ENCODE measurements around the gene DPP8. TPM values are rescaled to one million over a fixed set of nuclear protein-coding genes. Genes with fewer than 3 reads are reported as not detected.

The DPP8 gene
- total and polyA plus RNA-seq, 5 donors, result 9.1 to 35.3 (median 33.4) TPM

DNA sequence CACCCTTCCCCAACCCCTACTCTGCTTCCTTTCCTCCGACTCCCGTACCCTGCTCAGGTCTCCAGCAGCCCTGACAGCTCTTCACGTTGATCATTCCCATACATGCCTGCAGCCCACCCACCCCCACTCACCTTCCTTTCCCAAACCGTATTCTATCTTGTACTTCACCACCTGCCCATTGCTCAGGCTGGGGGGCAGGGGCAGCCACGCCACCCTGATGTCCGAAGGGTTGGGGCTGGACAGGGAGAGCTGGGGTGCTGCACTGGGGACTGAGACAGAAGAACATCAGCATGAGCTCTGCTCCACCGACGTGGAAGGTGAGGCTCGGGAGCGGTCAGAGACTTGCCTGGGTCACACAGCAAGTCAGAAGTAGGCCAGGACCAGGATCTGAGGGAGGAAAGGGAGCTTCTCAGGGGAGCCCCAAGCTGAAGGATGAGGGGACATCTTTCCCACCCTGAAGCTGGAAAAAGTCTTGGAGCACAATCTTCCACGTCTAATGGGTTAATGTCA, 123.2 kb downstream of the DPP8 start:
- Histone ChIP-seq H3K27me3 (ENCODE audit: control insufficient read depth, insufficient read depth) (no peaks in the 10 kb centered on the region), H3K27ac (ENCODE audit: low read length) (no peak overlapping the region), H3K4me1 (ENCODE audit: control insufficient read depth, insufficient read depth, low read length) (peaks cover 4% of the 10 kb centered on the region), H3K9me3 (ENCODE audit: control insufficient read depth, low read length) (no peaks in the 10 kb centered on the region), H3K4me3 (ENCODE audit: low read length) (no peak overlapping the region)
- intact Hi-C loops (cut with DNase I), result no loop called here
- 90% methylated on average over 11 of the region's 11 CpGs for WGBS
- ATAC-seq (no peak), DNase-seq (no peak)

DNA sequence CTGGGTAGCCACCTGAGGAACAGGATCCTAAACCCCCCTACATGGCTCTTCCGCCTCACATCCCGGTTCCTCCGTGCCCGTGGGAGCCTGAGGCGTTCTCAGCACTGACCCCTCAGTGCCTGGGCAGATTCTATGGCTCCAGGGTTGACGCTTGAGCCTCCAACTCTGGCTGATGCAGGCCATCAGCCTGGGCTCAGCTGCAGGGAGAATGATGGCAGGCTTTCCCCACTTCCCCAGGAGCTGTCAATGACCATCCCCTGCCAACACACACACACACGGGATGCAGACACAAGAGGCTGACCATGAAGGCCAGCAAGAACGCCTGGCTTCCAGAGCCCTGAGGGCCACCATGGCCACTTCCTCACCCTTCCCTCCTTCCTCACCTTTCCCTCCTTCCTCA, 123.9 kb downstream of the DPP8 start:
- H3K27ac ChIP-seq (ENCODE audit: low read length), result no peak overlapping the region
- H3K27me3 ChIP-seq (ENCODE audit: control insufficient read depth, insufficient read depth), result no peaks in the 10 kb centered on the region
- peaks cover 4% of the 10 kb centered on the region for H3K4me1 ChIP-seq (ENCODE audit: control insufficient read depth, insufficient read depth, low read length)
- ATAC-seq (no peak), DNase-seq (no peak)
- no peak overlapping the region for H3K4me3 ChIP-seq (ENCODE audit: low read length)
- intact Hi-C loops (cut with DNase I), result no loop called here
- WGBS, result 83% methylated on average over 8 of the region's 8 CpGs
- H3K9me3 ChIP-seq (ENCODE audit: control insufficient read depth, low read length), result no peaks in the 10 kb centered on the region

DNA sequence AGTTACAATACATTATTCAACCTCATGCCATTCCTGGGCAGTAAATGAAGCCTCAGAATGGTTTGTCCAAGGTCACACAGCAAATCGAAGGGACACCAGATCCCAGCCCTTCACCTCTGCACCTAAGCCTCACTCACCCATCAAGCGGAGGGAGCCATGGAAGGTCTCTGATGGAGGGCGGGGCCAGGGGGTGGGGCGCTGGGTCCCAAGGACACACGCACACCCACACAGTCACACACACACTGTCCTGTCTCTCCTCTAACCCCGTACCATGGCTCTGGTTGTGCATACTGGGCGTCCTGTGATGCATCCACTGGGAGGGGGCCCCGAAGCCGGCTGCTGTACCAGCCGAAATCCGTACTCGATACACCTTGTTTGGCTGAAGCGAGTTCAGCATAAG, 124.4 kb downstream of the DPP8 start:
- no peak overlapping the region for H3K27ac ChIP-seq (ENCODE audit: low read length)
- DNase-seq, result no peak
- H3K4me1 ChIP-seq (ENCODE audit: control insufficient read depth, insufficient read depth, low read length), result peaks cover 4% of the 10 kb centered on the region
- intact Hi-C loops (cut with DNase I), result no loop called here
- H3K4me3 ChIP-seq (ENCODE audit: low read length), result no peak overlapping the region
- H3K27me3 ChIP-seq (ENCODE audit: control insufficient read depth, insufficient read depth), result no peaks in the 10 kb centered on the region
- no peaks in the 10 kb centered on the region for H3K9me3 ChIP-seq (ENCODE audit: control insufficient read depth, low read length)
- WGBS, result 90% methylated on average over 13 of the region's 13 CpGs
- no peak for ATAC-seq

Other genes with a start within 250 kb of the DPP8 start
- 1 to 10 TPM; 5.2 to 6.1 (median 5.5) TPM for gene PARP16, start 230.8 kb downstream of the DPP8 start, total RNA-seq
- gene PARP16, start 230.8 kb downstream of the DPP8 start, polyA plus RNA-seq, result 4.3 TPM
- gene RNU5A-1, start 221.6 kb downstream of the DPP8 start, total RNA-seq, result 10 to 100 TPM in 1 of 4 donors, not detected in 3; 12.5 TPM
- gene RNU5A-1, start 221.6 kb downstream of the DPP8 start, polyA plus RNA-seq, result not detected
- 10 to 100 TPM; 16.9 to 71.0 (median 42.7) TPM for gene RNU5B-1, start 213.0 kb downstream of the DPP8 start, total RNA-seq
- gene RNU5B-1, start 213.0 kb downstream of the DPP8 start, polyA plus RNA-seq, result not detected
- under 1 TPM in 2 of 4 donors, not detected in 2; 0.09 to 0.14 TPM for gene IGDCC3, start 139.7 kb downstream of the DPP8 start, total RNA-seq
- 0.09 TPM for gene IGDCC3, start 139.7 kb downstream of the DPP8 start, polyA plus RNA-seq
- 1 to 10 TPM; 1.6 to 5.3 (median 4.4) TPM for gene IGDCC4, start 94.7 kb downstream of the DPP8 start, total RNA-seq
- gene IGDCC4, start 94.7 kb downstream of the DPP8 start, polyA plus RNA-seq, result 2.2 TPM
- gene HACD3, start 12.8 kb upstream of the DPP8 start, total RNA-seq, result 10 to 100 TPM; 11.7 to 16.7 (median 15.0) TPM
- gene HACD3, start 12.8 kb upstream of the DPP8 start, polyA plus RNA-seq, result 9.8 TPM
- gene INTS14, start 93.4 kb upstream of the DPP8 start, total RNA-seq, result 10 to 100 TPM; 15.2 to 22.8 (median 18.6) TPM
- 11.0 TPM for gene INTS14, start 93.4 kb upstream of the DPP8 start, polyA plus RNA-seq
- gene SLC24A1, start 104.2 kb upstream of the DPP8 start, total RNA-seq, result 1 to 10 TPM; 2.3 to 3.1 (median 2.5) TPM
- 2.4 TPM for gene SLC24A1, start 104.2 kb upstream of the DPP8 start, polyA plus RNA-seq

Data from right cardiac atrium (tissue), 5 donors.